ENCODE data around the gene FOXD1.

- TF ChIP-seq POLR2A (IDR thresholded peaks at IDR 0.05) (no peak), CTCF (IDR thresholded peaks at IDR 0.05) (no peak)
These were observed 6.3 kb downstream of the FOXD1 start for GRCh38 chr5:73442231-73442811.

All from uterus (tissue), 2 donors.